NCI-H1092 (cell line): Measurements from ENCODE around the gene NDUFA13.

Experiments used
- DNase-seq: peaks from one replicate; lab custom pipeline; 2025; lab: John Stamatoyannopoulos, UW

NDUFA13 gene

GRCh38 chr19:19489804-19490204, 26.2 kb upstream of the NDUFA13 start:
- DNase-seq: no peak

GRCh38 chr19:19490214-19490968, 25.6 kb upstream of the NDUFA13 start:
- DNase-seq: no peak

- DNase-seq: no peak
Measured at GRCh38 chr19:19491321-19492025, 24.6 kb upstream of the NDUFA13 start.

- DNase-seq: no peak
Measured at GRCh38 chr19:19492026-19492610, 23.9 kb upstream of the NDUFA13 start.

GRCh38 chr19:19493841-19494546, 22.0 kb upstream of the NDUFA13 start:
- no peak for DNase-seq

GRCh38 chr19:19495614-19496603, 20.1 kb upstream of the NDUFA13 start:
- DNase-seq: no peak

GRCh38 chr19:19498255-19498991, 17.6 kb upstream of the NDUFA13 start:
- DNase-seq: no peak

- DNase-seq: no peak
Measured at GRCh38 chr19:19499272-19499995, 16.6 kb upstream of the NDUFA13 start.

- no peak for DNase-seq
Measured at GRCh38 chr19:19500975-19501644, 14.9 kb upstream of the NDUFA13 start.

- no peak for DNase-seq
Measured at GRCh38 chr19:19501798-19502197, 14.2 kb upstream of the NDUFA13 start.

- no peak for DNase-seq
Measured at GRCh38 chr19:19502281-19502680, 13.7 kb upstream of the NDUFA13 start.

GRCh38 chr19:19502808-19503602, 13.0 kb upstream of the NDUFA13 start:
- no peak for DNase-seq

GRCh38 chr19:19504754-19505668, 11.0 kb upstream of the NDUFA13 start:
- no peak for DNase-seq

- no peak for DNase-seq
Measured at GRCh38 chr19:19505669-19506326, 10.2 kb upstream of the NDUFA13 start.

GRCh38 chr19:19506592-19506991, 9.4 kb upstream of the NDUFA13 start:
- no peak for DNase-seq

- DNase-seq: no peak
Measured at GRCh38 chr19:19507354-19507753, 8.7 kb upstream of the NDUFA13 start.

- DNase-seq: no peak
Measured at GRCh38 chr19:19508217-19508616, 7.8 kb upstream of the NDUFA13 start.
